ENCODE results near the gene SCG5. TPM values are rescaled to one million over a fixed set of nuclear protein-coding genes. Genes with fewer than 3 reads are reported as not detected.

Gene SCG5
- total and polyA plus RNA-seq, 2 of the 13 experiments (the other 11 are each of a cell fraction or from before 2014, with no cell fraction given): 2.3 to 3.5 TPM

DNA sequence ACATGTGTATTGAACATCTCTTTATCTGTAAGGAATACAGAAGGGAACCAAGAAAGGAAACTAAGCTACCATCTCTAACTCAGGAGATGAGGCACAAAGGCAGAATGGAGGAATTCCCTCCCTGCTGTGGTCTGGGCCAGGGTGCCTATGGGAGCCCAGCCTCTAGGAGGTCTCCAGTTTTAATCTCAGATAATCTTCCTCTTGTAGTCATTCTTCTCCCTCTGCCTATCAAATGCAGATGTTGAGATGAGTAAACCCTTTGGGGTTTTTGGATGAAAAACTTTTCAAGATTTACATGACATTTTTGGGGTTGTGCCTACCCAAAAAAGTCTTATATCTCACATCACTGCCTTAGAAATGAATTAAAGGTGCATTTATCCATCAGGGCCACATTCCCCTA lies 23.3 kb downstream of the SCG5 start:
- POLR2A ChIA-PET: no interaction called here

More for the DNA sequence above, 23.3 kb downstream of the SCG5 start:
- in situ Hi-C loops (cut with HindIII; ENCODE audit: extremely low pct_ligation_motif_present, low pct_unique_long_range_greater_than_20kb): loop anchor here (5.0 to 10.0 kb wide), 3 partner anchors 273 to 470 kb away; no protein-coding TSS in a partner anchor
- intact Hi-C loops (cut with micrococcal nuclease; ENCODE audit: unreplicated experiment): loop anchor here (5.0 kb wide), 1 partner anchor 468 kb away; no protein-coding TSS in a partner anchor
- Histone ChIP-seq H3K79me2 (ENCODE audit: insufficient read depth, low read length) (no peaks in the 10 kb centered on the region), H3K4me3 (replicated peaks in 1 of 3; ENCODE audit: insufficient read depth in 1 of 3, low read depth in 2 of 3, low read length in 3 of 3) (no peak overlapping the region), H4K20me1 (ENCODE audit: insufficient read depth, low read length) (no peaks in the 10 kb centered on the region), H3K4me1 (ENCODE audit: insufficient read depth, low read length) (peaks cover 8% of the 10 kb centered on the region), H3K27me3 (ENCODE audit: control insufficient read depth in 1 of 2, insufficient read depth in 2 of 2, low read length in 2 of 2) (no peaks in the 10 kb centered on the region), H2AFZ (ENCODE audit: low read length) (no peak overlapping the region), H3K9me3 (ENCODE audit: low read length) (no peaks in the 10 kb centered on the region), H3K36me3 (replicated peaks in 1 of 2; ENCODE audit: control insufficient read depth in 1 of 2, insufficient read depth in 2 of 2, low read length in 2 of 2) (no peaks in the 10 kb centered on the region), H3K9ac (ENCODE audit: insufficient read depth, low read depth, low read length) (no peak overlapping the region), H3K4me2 (ENCODE audit: low read depth, low read length) (no peak overlapping the region), H3K27ac (ENCODE audit: extremely low read length, insufficient read depth, low read length) (no peak overlapping the region)
- DNase-seq (ENCODE audit: low spot score): no peak
- TF ChIP-seq PHF20 (CRISPR knock-in tag; IDR thresholded peaks at IDR 0.05) (no peak), ISX (CRISPR knock-in tag; conservative IDR thresholded peaks at IDR 0.05) (no peak), ZNF121 (CRISPR knock-in tag; IDR thresholded peaks at IDR 0.05) (no peak), AKAP8 (CRISPR knock-in tag; IDR thresholded peaks at IDR 0.05) (no peak)
- TF ChIP-seq, protein P1, sequence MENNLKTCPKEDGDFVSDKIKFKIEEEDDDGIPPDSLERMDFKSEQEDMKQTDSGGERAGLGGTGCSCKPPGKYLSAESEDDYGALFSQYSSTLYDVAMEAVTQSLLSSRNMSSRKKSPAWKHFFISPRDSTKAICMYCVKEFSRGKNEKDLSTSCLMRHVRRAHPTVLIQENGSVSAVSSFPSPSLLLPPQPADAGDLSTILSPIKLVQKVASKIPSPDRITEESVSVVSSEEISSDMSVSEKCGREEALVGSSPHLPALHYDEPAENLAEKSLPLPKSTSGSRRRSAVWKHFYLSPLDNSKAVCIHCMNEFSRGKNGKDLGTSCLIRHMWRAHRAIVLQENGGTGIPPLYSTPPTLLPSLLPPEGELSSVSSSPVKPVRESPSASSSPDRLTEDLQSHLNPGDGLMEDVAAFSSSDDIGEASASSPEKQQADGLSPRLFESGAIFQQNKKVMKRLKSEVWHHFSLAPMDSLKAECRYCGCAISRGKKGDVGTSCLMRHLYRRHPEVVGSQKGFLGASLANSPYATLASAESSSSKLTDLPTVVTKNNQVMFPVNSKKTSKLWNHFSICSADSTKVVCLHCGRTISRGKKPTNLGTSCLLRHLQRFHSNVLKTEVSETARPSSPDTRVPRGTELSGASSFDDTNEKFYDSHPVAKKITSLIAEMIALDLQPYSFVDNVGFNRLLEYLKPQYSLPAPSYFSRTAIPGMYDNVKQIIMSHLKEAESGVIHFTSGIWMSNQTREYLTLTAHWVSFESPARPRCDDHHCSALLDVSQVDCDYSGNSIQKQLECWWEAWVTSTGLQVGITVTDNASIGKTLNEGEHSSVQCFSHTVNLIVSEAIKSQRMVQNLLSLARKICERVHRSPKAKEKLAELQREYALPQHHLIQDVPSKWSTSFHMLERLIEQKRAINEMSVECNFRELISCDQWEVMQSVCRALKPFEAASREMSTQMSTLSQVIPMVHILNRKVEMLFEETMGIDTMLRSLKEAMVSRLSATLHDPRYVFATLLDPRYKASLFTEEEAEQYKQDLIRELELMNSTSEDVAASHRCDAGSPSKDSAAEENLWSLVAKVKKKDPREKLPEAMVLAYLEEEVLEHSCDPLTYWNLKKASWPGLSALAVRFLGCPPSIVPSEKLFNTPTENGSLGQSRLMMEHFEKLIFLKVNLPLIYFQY (CRISPR knock-in tag; IDR thresholded peaks at IDR 0.05; ENCODE audit: borderline replicate concordance): no peak
- ATAC-seq: no peak
- no peak for FAIRE-seq
- CTCF ChIA-PET (ENCODE audit: low intra/inter-chr PET ratio, low total read pairs): no interaction called here
- no TSS peak for BruUV-seq (replicated peaks)
